Mesendoderm (in vitro differentiated cells): ENCODE measurements around the gene FEM1B.

Experiments used
- DNase-seq: peaks from one replicate; pipeline ENCODE4 v3.0.0; 2013
- H2AK5ac ChIP-seq: 2 replicates; pipeline ENCODE4 v1.6.1; 2013; ENCODE audit warnings: low read length, inconsistent platforms
- H2BK120ac ChIP-seq: 2 replicates; pipeline ENCODE4 v1.6.1; 2013; ENCODE audit warnings: low read depth, mild to moderate bottlenecking, low read length, moderate library complexity, mixed read lengths
- H2BK15ac ChIP-seq: replicated peaks from 2 replicates; pipeline ENCODE4 v1.6.1; 2013; ENCODE audit warnings: low read depth, mild to moderate bottlenecking, moderate library complexity
- H2BK5ac ChIP-seq: 2 replicates; pipeline ENCODE4 v1.6.1; 2013; ENCODE audit warnings: low read length, inconsistent platforms
- H3K18ac ChIP-seq: 2 replicates; pipeline ENCODE4 v1.6.1; 2013; ENCODE audit warnings: mild to moderate bottlenecking, low read length, mixed read lengths
- H3K23ac ChIP-seq: one replicate; pipeline ENCODE4 v1.6.1; 2013; ENCODE audit warnings: low read length
- H3K27ac ChIP-seq: 2 replicates; pipeline ENCODE4 v1.5.1; 2013; ENCODE audit warnings: low read depth, mild to moderate bottlenecking, inconsistent platforms, low read length, moderate library complexity
- H3K27me3 ChIP-seq: 2 replicates; pipeline ENCODE4 v1.6.1; 2013; ENCODE audit warnings: low read length, control low read depth, mild to moderate bottlenecking, inconsistent platforms; ENCODE audit not compliant: insufficient read depth, poor library complexity
- H3K36me3 ChIP-seq: 2 replicates; pipeline ENCODE4 v1.6.1; 2013; ENCODE audit warnings: low read length, inconsistent platforms; ENCODE audit not compliant: control insufficient read depth, insufficient read depth
- H3K4ac ChIP-seq: one replicate; pipeline ENCODE4 v1.6.1; 2013; ENCODE audit warnings: low read depth, mild to moderate bottlenecking, low read length, moderate library complexity
- H3K4me1 ChIP-seq: 2 replicates; pipeline ENCODE4 v1.6.1; 2013; ENCODE audit warnings: low read depth, low read length, inconsistent platforms; ENCODE audit not compliant: control insufficient read depth
- H3K4me2 ChIP-seq: 2 replicates; pipeline ENCODE4 v1.6.1; 2013; ENCODE audit warnings: low read length
- H3K4me3 ChIP-seq: 2 replicates; pipeline ENCODE4 v1.5.1; 2013; ENCODE audit warnings: mild to moderate bottlenecking, low read length
- H3K56ac ChIP-seq: one replicate; pipeline ENCODE4 v1.6.1; 2013; ENCODE audit warnings: low read length
- H3K79me1 ChIP-seq: 2 replicates; pipeline ENCODE4 v1.6.1; 2013; ENCODE audit warnings: low read length, inconsistent platforms
- H3K79me2 ChIP-seq: 2 replicates; pipeline ENCODE4 v1.6.1; 2013; ENCODE audit warnings: mild to moderate bottlenecking, low read length; ENCODE audit not compliant: control insufficient read depth, insufficient read depth
- H3K9ac ChIP-seq: 2 replicates; pipeline ENCODE4 v1.6.1; 2013; ENCODE audit warnings: low read length, inconsistent platforms
- H4K5ac ChIP-seq: one replicate; pipeline ENCODE4 v1.6.1; 2013; ENCODE audit warnings: low read length
- H4K8ac ChIP-seq: one replicate; pipeline ENCODE4 v1.6.1; 2013; ENCODE audit warnings: low read depth, mild to moderate bottlenecking, control low read depth, low read length, moderate library complexity
- WGBS: extraction: QIAGEN DNeasy Blood & Tissue Kit; methylation state at CpG from one replicate; pipeline ENCODE4 v1.1.7; 2013; ENCODE audit warnings: low lambda C conversion rate, missing lambda C conversion rate; ENCODE audit not compliant: insufficient coverage; ENCODE audit errors: extremely low coverage; 5-methylcytosine and 5-hydroxymethylcytosine counted together

Gene FEM1B

DNA sequence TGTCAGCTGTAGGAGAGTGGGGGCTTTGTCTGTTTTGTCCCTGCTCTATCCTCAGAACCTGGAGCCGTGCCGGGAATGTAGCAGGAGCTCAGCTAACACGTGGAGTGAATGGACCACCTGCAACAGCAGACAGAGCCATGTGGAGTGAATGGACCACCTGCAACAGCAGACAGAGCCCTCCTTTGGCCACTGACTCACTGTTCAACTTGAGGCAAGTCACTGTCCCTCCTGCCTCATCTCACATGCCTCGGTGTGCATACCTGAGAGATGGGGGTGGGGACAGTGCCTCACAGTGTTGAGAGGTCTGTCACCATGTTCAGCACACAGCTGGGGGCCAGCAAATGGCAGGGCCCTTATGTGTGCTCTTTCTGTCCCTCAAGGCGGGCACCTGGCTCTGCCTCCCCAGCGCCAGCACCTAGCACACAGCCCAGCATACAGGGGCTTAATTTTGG lies 27.9 kb downstream of the FEM1B start:
- no peaks in the 10 kb centered on the region for H3K27me3 ChIP-seq
- no peak overlapping the region for H3K27ac ChIP-seq
- no peak overlapping the region for H3K56ac ChIP-seq
- H3K9ac ChIP-seq: no peak overlapping the region
- no peak overlapping the region for H4K5ac ChIP-seq
- H2BK120ac ChIP-seq: no peak overlapping the region
- H3K4ac ChIP-seq: no peak overlapping the region
- no peaks in the 10 kb centered on the region for H3K36me3 ChIP-seq
- H4K8ac ChIP-seq: no peak overlapping the region
- no peaks in the 10 kb centered on the region for H3K79me2 ChIP-seq
- H3K18ac ChIP-seq: no peak overlapping the region
- no peak overlapping the region for H2BK15ac ChIP-seq
- no peak overlapping the region for H3K23ac ChIP-seq
- DNase-seq: peak; percentile 78
- H2BK5ac ChIP-seq: no peak overlapping the region
- no peak overlapping the region for H3K4me3 ChIP-seq
- WGBS: no CpG with 5 or more reads among the region's 6 CpGs
- H3K4me1 ChIP-seq: peaks cover 7% of the 10 kb centered on the region
- H3K4me2 ChIP-seq: no peak overlapping the region
- no peak overlapping the region for H2AK5ac ChIP-seq
- H3K79me1 ChIP-seq: no peaks in the 10 kb centered on the region

DNA sequence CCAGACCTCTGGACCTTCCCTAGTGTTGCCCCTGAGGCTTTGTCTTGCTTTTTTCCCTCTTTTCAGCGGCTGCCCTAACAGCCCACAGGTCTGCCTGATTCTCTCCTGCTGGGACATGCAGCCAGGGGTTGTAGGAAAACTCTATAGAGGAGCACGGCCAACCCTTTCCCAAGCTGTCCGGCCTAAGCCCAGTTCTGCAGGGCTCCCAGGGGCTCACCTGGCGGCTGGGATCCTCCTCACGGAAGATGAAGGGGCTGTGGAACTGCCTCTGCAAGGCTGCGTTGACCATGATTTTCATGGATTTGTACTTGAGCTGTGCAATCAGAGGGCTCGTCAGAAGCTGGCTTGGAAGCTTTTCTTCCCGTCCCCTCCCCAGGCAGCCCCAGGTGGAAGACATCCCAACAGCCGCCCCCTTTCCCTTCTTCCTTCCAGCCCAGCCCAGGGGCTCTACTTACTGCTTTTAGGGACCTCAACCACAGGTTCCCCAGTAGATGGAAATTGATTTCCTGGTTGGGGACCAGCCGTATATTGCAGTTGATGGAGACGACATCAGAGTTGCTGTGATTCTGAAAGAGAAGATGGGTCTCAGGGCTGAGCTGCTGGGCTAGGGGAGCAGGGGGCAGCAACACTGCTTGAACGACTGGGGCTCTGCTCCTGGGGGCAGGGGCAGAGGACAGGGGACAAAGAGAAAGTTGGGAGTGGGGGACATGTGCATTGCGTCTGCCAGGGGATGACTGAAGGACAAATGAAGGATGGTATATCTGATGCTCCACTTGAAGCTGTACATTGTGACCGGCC lies 29.8 kb downstream of the FEM1B start:
- Histone ChIP-seq H3K23ac (no peak overlapping the region), H3K4me2 (no peak overlapping the region), H2BK15ac (no peak overlapping the region), H3K56ac (peak overlapping the region; percentile 47), H3K79me2 (no peaks in the 10 kb centered on the region), H2BK5ac (no peak overlapping the region), H3K79me1 (no peaks in the 10 kb centered on the region), H3K9ac (no peak overlapping the region), H4K5ac (no peak overlapping the region), H3K27ac (no peak overlapping the region), H2BK120ac (no peak overlapping the region), H3K4me1 (peaks cover 7% of the 10 kb centered on the region), H4K8ac (no peak overlapping the region), H3K4ac (no peak overlapping the region), H3K4me3 (no peak overlapping the region), H3K36me3 (no peaks in the 10 kb centered on the region), H2AK5ac (no peak overlapping the region), H3K18ac (no peak overlapping the region), H3K27me3 (no peaks in the 10 kb centered on the region)
- DNase-seq: no peak
- WGBS: no CpG with 5 or more reads among the region's 14 CpGs

DNA sequence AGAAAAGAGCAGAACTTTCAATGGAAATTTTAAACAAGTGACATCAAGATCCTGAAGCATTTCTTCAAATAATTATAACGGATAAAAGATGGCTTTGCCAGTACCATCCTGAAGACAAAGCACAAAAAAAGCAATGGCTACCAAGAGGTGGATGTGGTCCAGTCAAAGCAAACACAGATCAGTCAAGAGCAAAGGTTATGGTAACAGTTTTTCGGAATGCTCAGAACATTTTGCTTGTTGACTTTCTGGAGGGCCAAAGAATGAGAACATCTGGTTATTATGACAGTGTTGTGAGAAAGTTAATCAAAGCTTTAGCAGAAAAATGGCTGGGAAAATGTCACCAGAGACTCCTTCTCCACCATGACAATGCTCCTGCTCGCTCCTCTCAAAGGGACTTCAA lies 31.5 kb downstream of the FEM1B start:
- Histone ChIP-seq H2AK5ac (no peak overlapping the region), H3K4me3 (no peak overlapping the region), H3K27ac (no peak overlapping the region), H3K18ac (no peak overlapping the region), H4K5ac (no peak overlapping the region), H4K8ac (no peak overlapping the region), H3K79me2 (no peaks in the 10 kb centered on the region), H2BK15ac (no peak overlapping the region), H3K4me1 (peaks cover 7% of the 10 kb centered on the region), H3K56ac (no peak overlapping the region), H3K4ac (no peak overlapping the region), H3K4me2 (no peak overlapping the region), H2BK5ac (no peak overlapping the region), H3K27me3 (no peaks in the 10 kb centered on the region), H3K36me3 (no peaks in the 10 kb centered on the region), H3K23ac (no peak overlapping the region), H3K79me1 (no peaks in the 10 kb centered on the region), H3K9ac (no peak overlapping the region), H2BK120ac (no peak overlapping the region)
- WGBS: no CpG with 5 or more reads among the region's 3 CpGs
- DNase-seq: no peak

DNA sequence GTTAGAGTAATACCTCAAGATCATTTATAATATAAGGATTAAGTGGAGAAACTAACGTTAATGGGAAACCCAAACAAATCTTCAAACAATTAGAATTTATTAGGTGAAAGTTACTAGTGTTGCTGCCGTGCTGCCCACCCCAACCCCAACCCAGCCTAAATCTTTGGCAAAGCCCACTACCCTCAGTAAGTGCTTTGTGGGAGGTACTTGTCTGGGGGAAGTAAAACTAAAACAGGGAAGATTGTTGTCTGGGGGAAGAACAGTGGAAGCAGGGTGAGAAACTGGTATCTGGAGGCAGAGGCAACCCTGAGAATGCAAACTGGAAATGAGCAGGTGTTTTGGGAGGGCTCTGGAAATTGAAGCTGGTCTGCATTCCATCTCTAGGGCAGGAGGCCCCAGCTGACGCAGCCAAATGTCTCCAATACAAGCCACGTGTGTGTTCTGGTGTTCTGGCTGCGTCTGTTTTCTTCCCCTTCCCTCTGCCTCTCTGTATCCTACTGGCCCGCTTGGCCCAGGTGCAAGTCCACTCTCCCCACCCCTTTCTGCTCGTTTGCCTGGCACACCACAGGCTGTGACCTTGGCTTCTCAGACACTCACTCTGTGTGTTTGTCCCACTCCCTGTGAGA lies 32.7 kb downstream of the FEM1B start:
- Histone ChIP-seq H3K4me1 (no peaks in the 10 kb centered on the region), H4K8ac (no peak overlapping the region), H3K36me3 (no peaks in the 10 kb centered on the region), H3K79me2 (no peaks in the 10 kb centered on the region), H3K27me3 (no peaks in the 10 kb centered on the region), H3K18ac (no peak overlapping the region), H3K9ac (no peak overlapping the region), H2BK120ac (no peak overlapping the region), H4K5ac (no peak overlapping the region), H3K4me3 (no peak overlapping the region), H3K23ac (no peak overlapping the region), H3K4me2 (no peak overlapping the region), H3K79me1 (no peaks in the 10 kb centered on the region), H2BK15ac (no peak overlapping the region), H3K56ac (no peak overlapping the region), H2AK5ac (no peak overlapping the region), H3K27ac (no peak overlapping the region), H3K4ac (no peak overlapping the region), H2BK5ac (no peak overlapping the region)
- no CpG with 5 or more reads among the region's 7 CpGs for WGBS
- DNase-seq: no peak

DNA sequence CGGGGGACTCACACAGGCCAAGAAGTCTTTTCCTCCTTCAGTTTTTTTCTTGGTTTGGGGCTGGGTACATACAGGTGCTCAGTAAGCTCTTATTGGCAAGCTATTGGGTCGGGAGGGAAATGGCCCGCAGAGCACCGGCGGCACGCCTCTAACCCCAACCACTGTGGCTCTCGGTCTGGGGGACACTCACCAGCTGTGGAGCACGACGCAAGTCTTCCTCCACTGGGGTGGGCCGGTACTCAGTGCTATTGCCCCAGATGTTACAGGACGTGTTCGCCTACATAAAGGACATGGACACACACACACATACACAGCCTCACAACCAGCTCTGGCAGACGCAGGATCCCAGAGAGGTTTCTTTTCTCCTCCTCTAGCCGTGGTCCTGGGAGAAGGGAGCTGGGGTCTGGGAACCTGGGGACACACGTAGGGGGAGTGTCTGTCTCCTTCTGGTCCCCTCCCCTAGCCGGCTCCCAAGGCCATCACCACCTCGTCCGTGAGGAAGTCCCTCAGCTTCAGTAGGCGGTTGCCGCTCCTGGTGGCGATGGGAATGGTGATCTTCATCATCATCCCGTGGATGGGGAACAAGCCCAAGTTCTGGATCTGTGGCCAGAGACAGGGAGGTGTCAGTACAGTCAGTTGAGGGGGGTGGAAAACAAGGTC lies 33.4 kb downstream of the FEM1B start:
- no peak overlapping the region for H3K23ac ChIP-seq
- no peaks in the 10 kb centered on the region for H3K27me3 ChIP-seq
- H3K9ac ChIP-seq: no peak overlapping the region
- H2AK5ac ChIP-seq: no peak overlapping the region
- no peak overlapping the region for H2BK120ac ChIP-seq
- no peak overlapping the region for H4K8ac ChIP-seq
- H3K4me1 ChIP-seq: peaks cover 1% of the 10 kb centered on the region
- no peak overlapping the region for H4K5ac ChIP-seq
- H3K4me3 ChIP-seq: no peak overlapping the region
- H3K36me3 ChIP-seq: no peaks in the 10 kb centered on the region
- no peak overlapping the region for H3K4me2 ChIP-seq
- H3K79me2 ChIP-seq: no peaks in the 10 kb centered on the region
- H2BK15ac ChIP-seq: no peak overlapping the region
- H3K79me1 ChIP-seq: no peaks in the 10 kb centered on the region
- no peak overlapping the region for H3K56ac ChIP-seq
- no peak overlapping the region for H3K4ac ChIP-seq
- no peak overlapping the region for H3K27ac ChIP-seq
- no peak overlapping the region for H2BK5ac ChIP-seq
- H3K18ac ChIP-seq: no peak overlapping the region
- no CpG with 5 or more reads among the region's 22 CpGs for WGBS
- DNase-seq: no peak
